Tibial nerve (tissue), 4 donors: ENCODE measurements around the gene TMEM43. TPM values are rescaled to one million over a fixed set of nuclear protein-coding genes. Genes with fewer than 3 reads are reported as not detected.
A peak's percentile ranks its signal among the peaks of the same experiment; 100 is the strongest.

Experiments used
- DNase-seq, 2 donors: peaks; one replicate each; pipeline ENCODE4 v3.0.0-alpha.2; 2019; ENCODE audit warnings: low spot score in 2 of 2
- H3K27ac ChIP-seq, 4 donors: fragments of 200-600 bp; sonication (generic) in 3 of 4; one replicate each; pipeline ENCODE4 v1.5.1; 2017 to 2019; ENCODE audit warnings: mild to moderate bottlenecking in 1 of 4
- H3K27me3 ChIP-seq, 2 donors: fragments of 200-600 bp; sonication (generic) in 1 of 2; one replicate each; pipeline versions ENCODE4 v1.5.1 to v1.6.0; 2017 to 2019
- H3K36me3 ChIP-seq, 3 donors: fragments of 200-600 bp; sonication (generic); one replicate each; pipeline ENCODE4 v1.5.1; 2018 to 2019
- H3K4me1 ChIP-seq, 4 donors: fragments of 200-600 bp; sonication (generic) in 3 of 4; one replicate each; pipeline ENCODE4 v1.5.1; 2017 to 2019
- H3K4me3 ChIP-seq, 4 donors: fragments of 200-600 bp; sonication (generic) in 3 of 4; one replicate each; pipeline ENCODE4 v1.5.1; 2017 to 2019; ENCODE audit warnings: mild to moderate bottlenecking in 1 of 4, moderate library complexity in 1 of 4
- H3K9me3 ChIP-seq, 4 donors: fragments of 200-600 bp; sonication (generic) in 3 of 4; one replicate each; pipeline ENCODE4 v1.5.1; 2017 to 2019
- CTCF ChIP-seq, 5 experiments: fragments of 200-600 bp in 3 of 5; fragments of 450-650 bp in 2 of 5; sonication (generic) in 3 of 5; IDR thresholded peaks; one replicate each; pipeline ENCODE4 v1.5.1; 2016 to 2019; ENCODE audit warnings: antibody characterized with exemption in 5 of 5, mild to moderate bottlenecking in 3 of 5, moderate library complexity in 2 of 5
- EP300 ChIP-seq, 2 donors: sonication (generic); formaldehyde crosslinking; IDR thresholded peaks; one replicate each; pipeline ENCODE4 v1.6.1; 2017; ENCODE audit warnings: antibody characterized with exemption in 2 of 2, mild to moderate bottlenecking in 1 of 2
- POLR2A ChIP-seq, 2 donors: fragments of 450-650 bp; IDR thresholded peaks; one replicate each; pipeline ENCODE4 v1.6.1; 2017; ENCODE audit warnings: antibody characterized with exemption in 2 of 2, mild to moderate bottlenecking in 2 of 2, moderate library complexity in 2 of 2
- WGBS, 2 donors: methylation state at CpG; one replicate each; pipeline ENCODE4 v1.1.5; 2018; 5-methylcytosine and 5-hydroxymethylcytosine counted together
- total RNA-seq, 4 donors: library from RNA; depleted of rRNA; stranded (reverse); fragments of >200 nt; gene quantifications; one replicate each; pipeline ENCODE4 v1.1.0, GENCODE V29; 2016

Gene TMEM43
- total RNA-seq, 4 donors from 2014 or later, result 99.9 to 130 (median 120) TPM

- Histone ChIP-seq H3K27ac (peak overlapping the region; percentile 72 to 96 (median 87)), H3K36me3 (peaks cover 0 to 67% (median 8%) of the 10 kb centered on the region in 3 donors), H3K4me3 (peak overlapping the region in 1 of 4 donors; percentile 39), H3K4me1 (peaks cover 0 to 58% (median 31%) of the 10 kb centered on the region in 4 donors), H3K9me3 (no peaks in the 10 kb centered on the region), H3K27me3 (no peaks in the 10 kb centered on the region)
- TF ChIP-seq CTCF (IDR thresholded peaks at IDR 0.05) (no peak), POLR2A (IDR thresholded peaks at IDR 0.05) (no peak)
- 79 to 81% methylated on average over 9 of the region's 9 CpGs for WGBS, 2 donors
- DNase-seq, result peak in 1 of 2 donors; percentile 28
Measured at GRCh38 chr3:14145236-14145635, 20.4 kb downstream of the TMEM43 start.

- WGBS, 2 donors, result 79 to 86% methylated on average over 10 of the region's 10 CpGs
- no peaks in the 10 kb centered on the region for H3K9me3 ChIP-seq
- H3K27ac ChIP-seq, result peak overlapping the region; percentile 72 to 96 (median 87)
- TF ChIP-seq POLR2A (IDR thresholded peaks at IDR 0.05), result no peak
- no peak for TF ChIP-seq EP300 (IDR thresholded peaks at IDR 0.05)
- TF ChIP-seq CTCF (IDR thresholded peaks at IDR 0.05), result no peak
- DNase-seq, result no peak
- peaks cover 0 to 58% (median 31%) of the 10 kb centered on the region in 4 donors for H3K4me1 ChIP-seq
- H3K36me3 ChIP-seq, result peaks cover 0 to 67% (median 8%) of the 10 kb centered on the region in 3 donors
- H3K4me3 ChIP-seq, result no peak overlapping the region
- no peaks in the 10 kb centered on the region for H3K27me3 ChIP-seq
Measured at GRCh38 chr3:14145670-14146380, 21.0 kb downstream of the TMEM43 start.

GRCh38 chr3:14146381-14147065, 21.7 kb downstream of the TMEM43 start:
- no peak overlapping the region for H3K4me3 ChIP-seq
- H3K27me3 ChIP-seq, result no peaks in the 10 kb centered on the region
- TF ChIP-seq POLR2A (IDR thresholded peaks at IDR 0.05) (no peak), EP300 (IDR thresholded peaks at IDR 0.05) (no peak), CTCF (IDR thresholded peaks at IDR 0.05) (no peak)
- peaks cover 0 to 55% (median 31%) of the 10 kb centered on the region in 4 donors for H3K4me1 ChIP-seq
- peaks cover 0 to 67% (median 8%) of the 10 kb centered on the region in 3 donors for H3K36me3 ChIP-seq
- no peak for DNase-seq
- H3K27ac ChIP-seq, result peak overlapping the region in 3 of 4 donors; percentile 80 to 96 (median 94)
- H3K9me3 ChIP-seq, result no peaks in the 10 kb centered on the region
- WGBS, 2 donors, result 82 to 94% methylated on average over 10 of the region's 10 CpGs

- Histone ChIP-seq H3K9me3 (no peaks in the 10 kb centered on the region), H3K36me3 (peaks cover 0 to 67% (median 8%) of the 10 kb centered on the region in 3 donors), H3K4me3 (no peak overlapping the region), H3K27ac (peak overlapping the region in 2 of 4 donors; percentile 94 to 96), H3K27me3 (no peaks in the 10 kb centered on the region), H3K4me1 (peaks cover 0 to 50% (median 31%) of the 10 kb centered on the region in 4 donors)
- no peak for DNase-seq
- TF ChIP-seq CTCF (IDR thresholded peaks at IDR 0.05) (no peak), POLR2A (IDR thresholded peaks at IDR 0.05) (no peak), EP300 (IDR thresholded peaks at IDR 0.05) (no peak)
- WGBS, 2 donors, result 81 to 86% methylated on average over 5 of the region's 5 CpGs
Measured at GRCh38 chr3:14147066-14147435, 22.2 kb downstream of the TMEM43 start.

- H3K9me3 ChIP-seq, result no peaks in the 10 kb centered on the region
- no peak overlapping the region for H3K4me3 ChIP-seq
- no peaks in the 10 kb centered on the region for H3K27me3 ChIP-seq
- 65 to 85% methylated on average over 12 of the region's 12 CpGs for WGBS, 2 donors
- no peak for DNase-seq
- TF ChIP-seq POLR2A (IDR thresholded peaks at IDR 0.05), result no peak
- no peak for TF ChIP-seq CTCF (IDR thresholded peaks at IDR 0.05)
- TF ChIP-seq EP300 (IDR thresholded peaks at IDR 0.05), result no peak
- H3K4me1 ChIP-seq, result peaks cover 0 to 45% (median 30%) of the 10 kb centered on the region in 4 donors
- H3K36me3 ChIP-seq, result peaks cover 0 to 70% (median 8%) of the 10 kb centered on the region in 3 donors
- H3K27ac ChIP-seq, result peak overlapping the region in 1 of 4 donors; percentile 42
Measured at GRCh38 chr3:14147617-14148016, 22.8 kb downstream of the TMEM43 start.
